Measurements from ENCODE around the gene ANKRD62.

DNA sequence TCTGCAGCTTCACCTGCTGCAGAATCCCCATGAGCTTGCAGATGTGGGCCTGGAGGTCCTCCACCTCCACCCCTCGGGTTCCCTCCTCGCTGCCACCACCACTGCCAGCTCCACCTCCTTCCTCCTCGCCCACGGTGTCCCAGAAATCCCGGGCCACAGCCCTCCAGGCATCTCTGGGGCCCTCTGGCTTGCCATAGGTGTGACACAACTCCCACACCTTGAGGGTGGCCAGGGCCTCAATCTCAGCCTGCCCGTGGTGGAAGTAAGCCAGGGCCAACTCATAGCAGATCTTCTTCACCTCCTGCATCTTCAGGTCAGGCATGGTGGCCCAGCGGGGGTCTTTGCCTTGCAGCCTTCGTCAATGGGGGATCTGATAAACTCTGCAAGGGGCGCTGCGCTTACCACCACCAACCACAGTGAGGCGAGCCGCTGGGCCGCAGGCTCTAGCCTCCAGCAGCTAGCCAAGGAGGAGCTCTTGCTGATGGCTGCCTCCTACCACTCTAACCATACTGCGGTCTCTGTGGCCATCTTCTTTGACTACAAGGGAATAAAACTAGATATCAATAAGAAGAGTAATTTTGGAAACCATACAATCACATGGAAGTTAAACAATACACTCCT lies 36.1 kb upstream of the ANKRD62 start:
- TF ChIP-seq, protein P1, sequence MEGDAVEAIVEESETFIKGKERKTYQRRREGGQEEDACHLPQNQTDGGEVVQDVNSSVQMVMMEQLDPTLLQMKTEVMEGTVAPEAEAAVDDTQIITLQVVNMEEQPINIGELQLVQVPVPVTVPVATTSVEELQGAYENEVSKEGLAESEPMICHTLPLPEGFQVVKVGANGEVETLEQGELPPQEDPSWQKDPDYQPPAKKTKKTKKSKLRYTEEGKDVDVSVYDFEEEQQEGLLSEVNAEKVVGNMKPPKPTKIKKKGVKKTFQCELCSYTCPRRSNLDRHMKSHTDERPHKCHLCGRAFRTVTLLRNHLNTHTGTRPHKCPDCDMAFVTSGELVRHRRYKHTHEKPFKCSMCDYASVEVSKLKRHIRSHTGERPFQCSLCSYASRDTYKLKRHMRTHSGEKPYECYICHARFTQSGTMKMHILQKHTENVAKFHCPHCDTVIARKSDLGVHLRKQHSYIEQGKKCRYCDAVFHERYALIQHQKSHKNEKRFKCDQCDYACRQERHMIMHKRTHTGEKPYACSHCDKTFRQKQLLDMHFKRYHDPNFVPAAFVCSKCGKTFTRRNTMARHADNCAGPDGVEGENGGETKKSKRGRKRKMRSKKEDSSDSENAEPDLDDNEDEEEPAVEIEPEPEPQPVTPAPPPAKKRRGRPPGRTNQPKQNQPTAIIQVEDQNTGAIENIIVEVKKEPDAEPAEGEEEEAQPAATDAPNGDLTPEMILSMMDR (IDR thresholded peaks at IDR 0.05; ENCODE audit: low read depth, low read length, missing input control): no peak
- no peak for TF ChIP-seq RAD21 (IDR thresholded peaks at IDR 0.05)
- no peak for TF ChIP-seq FOXA1 (IDR thresholded peaks at IDR 0.05)
- TF ChIP-seq, protein P2, sequence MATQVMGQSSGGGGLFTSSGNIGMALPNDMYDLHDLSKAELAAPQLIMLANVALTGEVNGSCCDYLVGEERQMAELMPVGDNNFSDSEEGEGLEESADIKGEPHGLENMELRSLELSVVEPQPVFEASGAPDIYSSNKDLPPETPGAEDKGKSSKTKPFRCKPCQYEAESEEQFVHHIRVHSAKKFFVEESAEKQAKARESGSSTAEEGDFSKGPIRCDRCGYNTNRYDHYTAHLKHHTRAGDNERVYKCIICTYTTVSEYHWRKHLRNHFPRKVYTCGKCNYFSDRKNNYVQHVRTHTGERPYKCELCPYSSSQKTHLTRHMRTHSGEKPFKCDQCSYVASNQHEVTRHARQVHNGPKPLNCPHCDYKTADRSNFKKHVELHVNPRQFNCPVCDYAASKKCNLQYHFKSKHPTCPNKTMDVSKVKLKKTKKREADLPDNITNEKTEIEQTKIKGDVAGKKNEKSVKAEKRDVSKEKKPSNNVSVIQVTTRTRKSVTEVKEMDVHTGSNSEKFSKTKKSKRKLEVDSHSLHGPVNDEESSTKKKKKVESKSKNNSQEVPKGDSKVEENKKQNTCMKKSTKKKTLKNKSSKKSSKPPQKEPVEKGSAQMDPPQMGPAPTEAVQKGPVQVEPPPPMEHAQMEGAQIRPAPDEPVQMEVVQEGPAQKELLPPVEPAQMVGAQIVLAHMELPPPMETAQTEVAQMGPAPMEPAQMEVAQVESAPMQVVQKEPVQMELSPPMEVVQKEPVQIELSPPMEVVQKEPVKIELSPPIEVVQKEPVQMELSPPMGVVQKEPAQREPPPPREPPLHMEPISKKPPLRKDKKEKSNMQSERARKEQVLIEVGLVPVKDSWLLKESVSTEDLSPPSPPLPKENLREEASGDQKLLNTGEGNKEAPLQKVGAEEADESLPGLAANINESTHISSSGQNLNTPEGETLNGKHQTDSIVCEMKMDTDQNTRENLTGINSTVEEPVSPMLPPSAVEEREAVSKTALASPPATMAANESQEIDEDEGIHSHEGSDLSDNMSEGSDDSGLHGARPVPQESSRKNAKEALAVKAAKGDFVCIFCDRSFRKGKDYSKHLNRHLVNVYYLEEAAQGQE (IDR thresholded peaks at IDR 0.05): no peak
- TF ChIP-seq JUND (IDR thresholded peaks at IDR 0.05): no peak
- no peak for TF ChIP-seq SP1 (IDR thresholded peaks at IDR 0.05)
- TF ChIP-seq, protein P3, sequence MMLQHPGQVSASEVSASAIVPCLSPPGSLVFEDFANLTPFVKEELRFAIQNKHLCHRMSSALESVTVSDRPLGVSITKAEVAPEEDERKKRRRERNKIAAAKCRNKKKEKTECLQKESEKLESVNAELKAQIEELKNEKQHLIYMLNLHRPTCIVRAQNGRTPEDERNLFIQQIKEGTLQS (IDR thresholded peaks at IDR 0.05): no peak
- TF ChIP-seq, protein P4, sequence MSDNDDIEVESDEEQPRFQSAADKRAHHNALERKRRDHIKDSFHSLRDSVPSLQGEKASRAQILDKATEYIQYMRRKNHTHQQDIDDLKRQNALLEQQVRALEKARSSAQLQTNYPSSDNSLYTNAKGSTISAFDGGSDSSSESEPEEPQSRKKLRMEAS (IDR thresholded peaks at IDR 0.05): no peak
